ENCODE measurements around the gene JAK1. TPM values are rescaled to one million over a fixed set of nuclear protein-coding genes. Genes with fewer than 3 reads are reported as not detected.

The JAK1 gene
- 156 TPM for total RNA-seq
- long read RNA-seq, full-length matches to known transcripts, result 90 of 220 reads
- long read RNA-seq, partial matches to known transcripts, result 110 of 220 reads
- long read RNA-seq, other reads (novel, unspliced or antisense), result 20 of 220 reads

- H3K27me3 ChIP-seq (ENCODE audit: low read depth), result no peaks in the 10 kb centered on the region
- H3K4me3 ChIP-seq, result peak within 1 kb of the TSS; percentile 91
- ATAC-seq (peak; percentile 95 to 96), DNase-seq (peak; percentile 91)
- H3K36me3 ChIP-seq, result no peaks in the 10 kb centered on the region
- H3K9me3 ChIP-seq, result no peaks in the 10 kb centered on the region
- TF ChIP-seq CTCF (IDR thresholded peaks at IDR 0.05), result no peak
- intact Hi-C loops (cut with DNase I), result no loop called here
- peak within 1 kb of the TSS; percentile 97 for H3K27ac ChIP-seq
- H3K4me1 ChIP-seq, result peaks cover 37% of the 10 kb centered on the region
These were observed at the start of gene JAK1 for GRCh38 chr1:64966158-64966971. Gene JAK1 (minus strand): TSS chr1:64966549. CDS start chr1:64886264, 80,285 bp downstream.

- no peak for DNase-seq
- TF ChIP-seq CTCF (IDR thresholded peaks at IDR 0.05), result no peak
- no peak overlapping the region for H3K27ac ChIP-seq
- H3K36me3 ChIP-seq, result no peaks in the 10 kb centered on the region
- intact Hi-C loops (cut with DNase I), result no loop called here
- H3K27me3 ChIP-seq (ENCODE audit: low read depth), result no peaks in the 10 kb centered on the region
- H3K4me3 ChIP-seq, result no peak overlapping the region
- ATAC-seq, result no peak
- H3K4me1 ChIP-seq, result no peaks in the 10 kb centered on the region
- no peaks in the 10 kb centered on the region for H3K9me3 ChIP-seq
These were observed 48.0 kb upstream of the JAK1 start for GRCh38 chr1:65014321-65014720.

DNA sequence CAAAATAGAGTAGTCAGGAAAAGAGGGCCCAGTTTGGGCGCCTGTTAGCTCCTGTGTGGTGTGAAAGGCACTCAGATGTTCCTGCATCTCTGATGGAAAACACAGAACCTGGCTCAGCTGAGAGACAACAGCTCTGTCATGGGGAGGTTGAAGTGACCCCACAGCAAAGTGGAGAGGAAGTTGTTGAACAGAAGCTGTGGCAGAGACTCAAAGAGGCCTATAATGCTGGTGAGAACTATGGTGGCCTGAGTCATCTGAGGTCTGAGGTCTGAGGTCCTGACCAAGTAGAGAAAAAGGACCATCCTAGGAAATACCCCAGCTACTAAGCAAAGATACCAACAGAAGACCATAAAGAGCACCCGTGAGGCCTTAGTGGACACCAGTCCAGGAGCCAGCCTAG is 45.6 kb upstream of the JAK1 start:
- ATAC-seq, result no peak
- Histone ChIP-seq H3K27me3 (ENCODE audit: low read depth) (no peaks in the 10 kb centered on the region), H3K4me3 (no peak overlapping the region), H3K9me3 (no peaks in the 10 kb centered on the region), H3K36me3 (no peaks in the 10 kb centered on the region), H3K27ac (no peak overlapping the region), H3K4me1 (no peaks in the 10 kb centered on the region)
- DNase-seq, result no peak
- TF ChIP-seq CTCF (IDR thresholded peaks at IDR 0.05), result no peak
- intact Hi-C loops (cut with DNase I), result no loop called here

GRCh38 chr1:65009724-65010420 is 43.5 kb upstream of the JAK1 start:
- DNase-seq (no peak), ATAC-seq (no peak)
- H3K4me3 ChIP-seq, result no peak overlapping the region
- H3K9me3 ChIP-seq, result no peaks in the 10 kb centered on the region
- no peak overlapping the region for H3K27ac ChIP-seq
- intact Hi-C loops (cut with DNase I), result no loop called here
- no peak for TF ChIP-seq CTCF (IDR thresholded peaks at IDR 0.05)
- no peaks in the 10 kb centered on the region for H3K4me1 ChIP-seq
- no peaks in the 10 kb centered on the region for H3K36me3 ChIP-seq
- H3K27me3 ChIP-seq (ENCODE audit: low read depth), result no peaks in the 10 kb centered on the region

- TF ChIP-seq CTCF (IDR thresholded peaks at IDR 0.05), result no peak
- Histone ChIP-seq H3K27me3 (ENCODE audit: low read depth) (no peaks in the 10 kb centered on the region), H3K4me1 (peaks cover under 1% of the 10 kb centered on the region), H3K4me3 (no peak overlapping the region), H3K27ac (no peak overlapping the region), H3K36me3 (no peaks in the 10 kb centered on the region), H3K9me3 (no peaks in the 10 kb centered on the region)
- intact Hi-C loops (cut with DNase I), result no loop called here
- DNase-seq (no peak), ATAC-seq (no peak)
These were observed 42.8 kb upstream of the JAK1 start for GRCh38 chr1:65009176-65009575.
